ENCODE data around the gene CDA.

Gene CDA

GRCh38 chr1:20654104-20654690 lies 65.3 kb downstream of the CDA start:
- H3K36me3 ChIP-seq (ENCODE audit: control insufficient read depth, low read length): peaks cover 89% of the 10 kb centered on the region
- no peak overlapping the region for H3K4me3 ChIP-seq (ENCODE audit: low read length)
- TF ChIP-seq CTCF (IDR thresholded peaks at IDR 0.05; ENCODE audit: low read depth, low read length, poor library complexity, severe bottlenecking): no peak
- TF ChIP-seq EZH2phosphoT487 (IDR thresholded peaks at IDR 0.05; ENCODE audit: borderline replicate concordance, low read length): no peak
- no peak overlapping the region for H3K4me2 ChIP-seq (ENCODE audit: low read length)
- H3K27ac ChIP-seq (ENCODE audit: low read depth, low read length): no peak overlapping the region
- no peaks in the 10 kb centered on the region for H3K9me2 ChIP-seq (replicated peaks; ENCODE audit: control insufficient read depth, low read length)
- peaks cover 3% of the 10 kb centered on the region; the same call in 1 of the 2 replicates for H3F3A ChIP-seq (ENCODE audit: control insufficient read depth, insufficient read depth)
- no peaks in the 10 kb centered on the region for H3K27me3 ChIP-seq (ENCODE audit: control insufficient read depth, low read length)
- H3K4me1 ChIP-seq (ENCODE audit: control insufficient read depth, low read length): peaks cover 3% of the 10 kb centered on the region
- H3K9me3 ChIP-seq (ENCODE audit: control insufficient read depth, insufficient read depth, low read length): no peaks in the 10 kb centered on the region
- H3K79me2 ChIP-seq (ENCODE audit: control insufficient read depth, low read length): peaks cover 33% of the 10 kb centered on the region
- peaks cover 2% of the 10 kb centered on the region; the same call in 1 of the 2 replicates for H4K20me1 ChIP-seq (ENCODE audit: control insufficient read depth, insufficient read depth, low read depth, low read length)

- Histone ChIP-seq H3K4me3 (ENCODE audit: low read length) (no peak overlapping the region), H3K4me2 (ENCODE audit: low read length) (no peak overlapping the region), H3K27ac (ENCODE audit: low read depth, low read length) (no peak overlapping the region), H3K4me1 (ENCODE audit: control insufficient read depth, low read length) (peaks cover 17% of the 10 kb centered on the region), H4K20me1 (ENCODE audit: control insufficient read depth, insufficient read depth, low read depth, low read length) (peaks cover 9% of the 10 kb centered on the region; the same call in 1 of the 2 replicates), H3K36me3 (ENCODE audit: control insufficient read depth, low read length) (peaks cover 89% of the 10 kb centered on the region), H3K27me3 (ENCODE audit: control insufficient read depth, low read length) (no peaks in the 10 kb centered on the region), H3K9me2 (replicated peaks; ENCODE audit: control insufficient read depth, low read length) (no peaks in the 10 kb centered on the region), H3K9me3 (ENCODE audit: control insufficient read depth, insufficient read depth, low read length) (no peaks in the 10 kb centered on the region), H3K79me2 (ENCODE audit: control insufficient read depth, low read length) (peaks cover 57% of the 10 kb centered on the region), H3F3A (ENCODE audit: control insufficient read depth, insufficient read depth) (no peaks in the 10 kb centered on the region)
- no peak for TF ChIP-seq EZH2phosphoT487 (IDR thresholded peaks at IDR 0.05; ENCODE audit: borderline replicate concordance, low read length)
- no peak for TF ChIP-seq CTCF (IDR thresholded peaks at IDR 0.05; ENCODE audit: low read depth, low read length, poor library complexity, severe bottlenecking)
Measured at GRCh38 chr1:20657024-20657423, 68.1 kb downstream of the CDA start.

GRCh38 chr1:20658166-20658915 lies 69.4 kb downstream of the CDA start:
- Histone ChIP-seq H3F3A (ENCODE audit: control insufficient read depth, insufficient read depth) (no peaks in the 10 kb centered on the region), H3K27me3 (ENCODE audit: control insufficient read depth, low read length) (no peaks in the 10 kb centered on the region), H3K4me3 (ENCODE audit: low read length) (no peak overlapping the region), H3K27ac (ENCODE audit: low read depth, low read length) (no peak overlapping the region), H3K4me2 (ENCODE audit: low read length) (no peak overlapping the region), H4K20me1 (ENCODE audit: control insufficient read depth, insufficient read depth, low read depth, low read length) (peaks cover 9% of the 10 kb centered on the region; the same call in 1 of the 2 replicates), H3K36me3 (ENCODE audit: control insufficient read depth, low read length) (peaks cover 75% of the 10 kb centered on the region), H3K4me1 (ENCODE audit: control insufficient read depth, low read length) (peaks cover 23% of the 10 kb centered on the region), H3K9me2 (replicated peaks; ENCODE audit: control insufficient read depth, low read length) (no peaks in the 10 kb centered on the region), H3K79me2 (ENCODE audit: control insufficient read depth, low read length) (peaks cover 58% of the 10 kb centered on the region), H3K9me3 (ENCODE audit: control insufficient read depth, insufficient read depth, low read length) (no peaks in the 10 kb centered on the region)
- no peak for TF ChIP-seq EZH2phosphoT487 (IDR thresholded peaks at IDR 0.05; ENCODE audit: borderline replicate concordance, low read length)

- peaks cover 58% of the 10 kb centered on the region for H3K79me2 ChIP-seq (ENCODE audit: control insufficient read depth, low read length)
Measured at GRCh38 chr1:20660363-20660762, 71.5 kb downstream of the CDA start.

More at GRCh38 chr1:20660363-20660762, 71.5 kb downstream of the CDA start:
- H3K4me2 ChIP-seq (ENCODE audit: low read length): peak overlapping the region; percentile 63
- H3K9me3 ChIP-seq (ENCODE audit: control insufficient read depth, insufficient read depth, low read length): no peaks in the 10 kb centered on the region
- TF ChIP-seq CTCF (IDR thresholded peaks at IDR 0.05; ENCODE audit: low read depth, low read length, poor library complexity, severe bottlenecking): no peak
- TF ChIP-seq EZH2phosphoT487 (IDR thresholded peaks at IDR 0.05; ENCODE audit: borderline replicate concordance, low read length): no peak
- no peak overlapping the region for H3K27ac ChIP-seq (ENCODE audit: low read depth, low read length)
- peak overlapping the region; percentile 81 for H3K4me3 ChIP-seq (ENCODE audit: low read length)
- peaks cover 23% of the 10 kb centered on the region for H3K4me1 ChIP-seq (ENCODE audit: control insufficient read depth, low read length)
- peaks cover 9% of the 10 kb centered on the region; the same call in 1 of the 2 replicates for H4K20me1 ChIP-seq (ENCODE audit: control insufficient read depth, insufficient read depth, low read depth, low read length)
- H3K27me3 ChIP-seq (ENCODE audit: control insufficient read depth, low read length): no peaks in the 10 kb centered on the region
- H3K36me3 ChIP-seq (ENCODE audit: control insufficient read depth, low read length): peaks cover 58% of the 10 kb centered on the region
- no peaks in the 10 kb centered on the region for H3K9me2 ChIP-seq (replicated peaks; ENCODE audit: control insufficient read depth, low read length)
- no peaks in the 10 kb centered on the region for H3F3A ChIP-seq (ENCODE audit: control insufficient read depth, insufficient read depth)

All from DOHH2 (cell line).